HG03060 (cell line): ENCODE results near the gene ALOX12.

Experiments used
- ATAC-seq: cut with Tn5 transposase; IDR thresholded peaks from one replicate; pipeline ENCODE4 v1.9.1; 2021; ENCODE audit warnings: low read depth, moderate number of reproducible peaks; ENCODE audit not compliant: unreplicated experiment

ALOX12 gene

GRCh38 chr17:6998855-6999508 is 3.1 kb downstream of the ALOX12 start:
- no peak for ATAC-seq

- no peak for ATAC-seq
Measured at GRCh38 chr17:7001318-7001961, 5.6 kb downstream of the ALOX12 start.

- ATAC-seq: no peak
Measured at GRCh38 chr17:7002288-7003047, 6.6 kb downstream of the ALOX12 start.

GRCh38 chr17:7003745-7004144 is 7.9 kb downstream of the ALOX12 start:
- ATAC-seq: no peak

GRCh38 chr17:7004398-7005253 is 8.8 kb downstream of the ALOX12 start:
- no peak for ATAC-seq

GRCh38 chr17:7005716-7006115 is 9.9 kb downstream of the ALOX12 start:
- ATAC-seq: no peak

GRCh38 chr17:7007143-7007542 is 11.3 kb downstream of the ALOX12 start:
- ATAC-seq: no peak

GRCh38 chr17:7010523-7010922 is 14.7 kb downstream of the ALOX12 start:
- no peak for ATAC-seq

- no peak for ATAC-seq
Measured at GRCh38 chr17:7011415-7011814, 15.6 kb downstream of the ALOX12 start.

GRCh38 chr17:7011942-7012254 is 16.0 kb downstream of the ALOX12 start:
- no peak for ATAC-seq

GRCh38 chr17:7014261-7014994 is 18.6 kb downstream of the ALOX12 start:
- ATAC-seq: peak; percentile 74

- ATAC-seq: peak; percentile 19
Measured at GRCh38 chr17:7014995-7015958, 19.4 kb downstream of the ALOX12 start.

- no peak for ATAC-seq
Measured at GRCh38 chr17:7016418-7016817, 20.6 kb downstream of the ALOX12 start.

- no peak for ATAC-seq
Measured at GRCh38 chr17:7016886-7017826, 21.3 kb downstream of the ALOX12 start.

- ATAC-seq: no peak
Measured at GRCh38 chr17:7017827-7018200, 22.0 kb downstream of the ALOX12 start.

GRCh38 chr17:7018331-7018964 is 22.6 kb downstream of the ALOX12 start:
- no peak for ATAC-seq

GRCh38 chr17:7019367-7019766 is 23.5 kb downstream of the ALOX12 start:
- no peak for ATAC-seq
